ENCODE measurements around the gene PPM1L. TPM values are rescaled to one million over a fixed set of nuclear protein-coding genes. Genes with fewer than 3 reads are reported as not detected.

Gene PPM1L
- polyA plus RNA-seq, 1 donor (not counting 4 experiments of a cell fraction or from before 2014, with no cell fraction given), result 0.58 TPM

GRCh38 chr3:160747422-160747821 is 8.6 kb upstream of the PPM1L start:
- Histone ChIP-seq H3K79me2 (ENCODE audit: control insufficient read depth, insufficient read depth, low read length) (no peaks in the 10 kb centered on the region), H4K20me1 (ENCODE audit: control insufficient read depth, extremely low read depth, insufficient read depth, low read length) (no peaks in the 10 kb centered on the region), H3K9me1 (ENCODE audit: control insufficient read depth, extremely low read depth, insufficient read depth, low read length) (no peaks in the 10 kb centered on the region), H3K27me3 (ENCODE audit: control insufficient read depth, extremely low read depth, insufficient read depth, low read length) (peaks cover 4% of the 10 kb centered on the region), H3K36me3 (ENCODE audit: control insufficient read depth in 2 of 2, extremely low read depth in 1 of 2, insufficient read depth in 2 of 2, low read length in 2 of 2) (no peaks in the 10 kb centered on the region), H3K9me3 (ENCODE audit: control insufficient read depth, low read depth, low read length) (no peaks in the 10 kb centered on the region), H3K9ac (ENCODE audit: control insufficient read depth, extremely low read depth, insufficient read depth, low read length) (no peak overlapping the region), H3K4me2 (ENCODE audit: control insufficient read depth, extremely low read depth, insufficient read depth, low read depth, low read length) (no peak overlapping the region), H3K4me1 (ENCODE audit: control insufficient read depth, extremely low read depth, insufficient read depth, low read length) (no peaks in the 10 kb centered on the region), H2AFZ (ENCODE audit: control insufficient read depth, low read length) (no peak overlapping the region), H3K4me3 (ENCODE audit: control insufficient read depth in 2 of 3, extremely low read depth in 1 of 3, insufficient read depth in 2 of 3, low read depth in 1 of 3, low read length in 3 of 3) (no peak overlapping the region), H3K27ac (ENCODE audit: control insufficient read depth, insufficient read depth, low read length) (no peak overlapping the region)
- DNase-seq (ENCODE audit: low read depth, low spot score), result no peak
- TF ChIP-seq EZH2 (IDR thresholded peaks at IDR 0.05; ENCODE audit: low read length) (no peak), CTCF (optimal IDR thresholded peaks at IDR 0.05 in 1 of 3, IDR thresholded peaks at IDR 0.05 in 1 of 3, conservative IDR thresholded peaks at IDR 0.05 in 1 of 3; ENCODE audit: extremely low read depth in 1 of 3, insufficient read depth in 2 of 3, low read length in 3 of 3) (no peak)
- FAIRE-seq, result no peak
- dilution Hi-C loops (cut with MboI; ENCODE audit: extremely low pct_ligation_motif_present, low sequenced_read_pairs), result no loop called here

GRCh38 chr3:160748231-160748630 is 7.8 kb upstream of the PPM1L start:
- H3K4me1 ChIP-seq (ENCODE audit: control insufficient read depth, extremely low read depth, insufficient read depth, low read length), result no peaks in the 10 kb centered on the region
- no peak for FAIRE-seq
- no peaks in the 10 kb centered on the region for H4K20me1 ChIP-seq (ENCODE audit: control insufficient read depth, extremely low read depth, insufficient read depth, low read length)
- no peak overlapping the region for H3K9ac ChIP-seq (ENCODE audit: control insufficient read depth, extremely low read depth, insufficient read depth, low read length)
- no peak overlapping the region for H3K4me3 ChIP-seq (ENCODE audit: control insufficient read depth in 2 of 3, extremely low read depth in 1 of 3, insufficient read depth in 2 of 3, low read depth in 1 of 3, low read length in 3 of 3)
- no peak overlapping the region for H3K4me2 ChIP-seq (ENCODE audit: control insufficient read depth, extremely low read depth, insufficient read depth, low read depth, low read length)
- no peaks in the 10 kb centered on the region for H3K9me3 ChIP-seq (ENCODE audit: control insufficient read depth, low read depth, low read length)
- DNase-seq (ENCODE audit: low read depth, low spot score), result no peak
- no peaks in the 10 kb centered on the region for H3K36me3 ChIP-seq (ENCODE audit: control insufficient read depth in 2 of 2, extremely low read depth in 1 of 2, insufficient read depth in 2 of 2, low read length in 2 of 2)
- no peak overlapping the region for H3K27ac ChIP-seq (ENCODE audit: control insufficient read depth, insufficient read depth, low read length)
- dilution Hi-C loops (cut with MboI; ENCODE audit: extremely low pct_ligation_motif_present, low sequenced_read_pairs), result no loop called here
- no peak overlapping the region for H2AFZ ChIP-seq (ENCODE audit: control insufficient read depth, low read length)
- H3K79me2 ChIP-seq (ENCODE audit: control insufficient read depth, insufficient read depth, low read length), result no peaks in the 10 kb centered on the region
- H3K9me1 ChIP-seq (ENCODE audit: control insufficient read depth, extremely low read depth, insufficient read depth, low read length), result no peaks in the 10 kb centered on the region
- TF ChIP-seq EZH2 (IDR thresholded peaks at IDR 0.05; ENCODE audit: low read length) (no peak), CTCF (optimal IDR thresholded peaks at IDR 0.05 in 1 of 3, IDR thresholded peaks at IDR 0.05 in 1 of 3, conservative IDR thresholded peaks at IDR 0.05 in 1 of 3; ENCODE audit: extremely low read depth in 1 of 3, insufficient read depth in 2 of 3, low read length in 3 of 3) (no peak)
- H3K27me3 ChIP-seq (ENCODE audit: control insufficient read depth, extremely low read depth, insufficient read depth, low read length), result peaks cover 4% of the 10 kb centered on the region

Data from keratinocyte (primary cell).